NCI-H774 (cell line): ENCODE measurements around the gene STEAP4.
"Not testable (repeated sequence)": the region's sequence is repeated elsewhere in the genome, so short reads cannot be mapped to it uniquely, and the experiment has no call there.

Experiments used
- DNase-seq: peaks from one replicate; lab custom pipeline; 2025; lab: John Stamatoyannopoulos, UW

Gene STEAP4

GRCh38 chr7:88268051-88268450 lies 38.6 kb downstream of the STEAP4 start:
- DNase-seq, result no peak

GRCh38 chr7:88267421-88267820 lies 39.3 kb downstream of the STEAP4 start:
- DNase-seq, result no peak

GRCh38 chr7:88264987-88265386 lies 41.7 kb downstream of the STEAP4 start:
- not testable (repeated sequence) for DNase-seq

- no peak for DNase-seq
These were observed 44.1 kb downstream of the STEAP4 start for GRCh38 chr7:88262562-88262961.

GRCh38 chr7:88260719-88261118 lies 46.0 kb downstream of the STEAP4 start:
- DNase-seq, result no peak

GRCh38 chr7:88259656-88260380 lies 46.9 kb downstream of the STEAP4 start:
- no peak for DNase-seq

- not testable (repeated sequence) for DNase-seq
These were observed 48.4 kb downstream of the STEAP4 start for GRCh38 chr7:88258296-88258695.

GRCh38 chr7:88256906-88257305 lies 49.8 kb downstream of the STEAP4 start:
- DNase-seq, result no peak

- DNase-seq, result no peak
These were observed 51.8 kb downstream of the STEAP4 start for GRCh38 chr7:88254721-88255424.

GRCh38 chr7:88253640-88254039 lies 53.1 kb downstream of the STEAP4 start:
- DNase-seq, result no peak

GRCh38 chr7:88244258-88244657 lies 62.4 kb downstream of the STEAP4 start:
- DNase-seq, result no peak

GRCh38 chr7:88243345-88243909 lies 63.3 kb downstream of the STEAP4 start:
- DNase-seq, result peak; percentile 58

- no peak for DNase-seq
These were observed 66.8 kb downstream of the STEAP4 start for GRCh38 chr7:88239852-88240251.

- DNase-seq, result no peak
These were observed 72.9 kb downstream of the STEAP4 start for GRCh38 chr7:88233828-88234227.

GRCh38 chr7:88230646-88231045 lies 76.0 kb downstream of the STEAP4 start:
- no peak for DNase-seq

- DNase-seq, result no peak
These were observed 77.2 kb downstream of the STEAP4 start for GRCh38 chr7:88229302-88229995.

- no peak for DNase-seq
These were observed 79.7 kb downstream of the STEAP4 start for GRCh38 chr7:88226886-88227516.

- DNase-seq, result no peak
These were observed 80.5 kb downstream of the STEAP4 start for GRCh38 chr7:88226201-88226600.

GRCh38 chr7:88224601-88225275 lies 82.0 kb downstream of the STEAP4 start:
- no peak for DNase-seq

- DNase-seq, result no peak
These were observed 83.4 kb downstream of the STEAP4 start for GRCh38 chr7:88223265-88223664.
